GM19455 (cell line): ENCODE data around the gene NEDD4.
"Not testable (repeated sequence)": the region's sequence is repeated elsewhere in the genome, so short reads cannot be mapped to it uniquely, and the experiment has no call there.

Source experiments
- ATAC-seq: cut with Tn5 transposase; IDR thresholded peaks from one replicate; pipeline ENCODE4 v1.9.1; 2021; ENCODE audit not compliant: unreplicated experiment

Gene NEDD4

GRCh38 chr15:55959744-55960447 lies 33.5 kb downstream of the NEDD4 start:
- no peak for ATAC-seq

GRCh38 chr15:55958349-55958748 lies 35.1 kb downstream of the NEDD4 start:
- no peak for ATAC-seq

GRCh38 chr15:55954862-55955605 lies 38.4 kb downstream of the NEDD4 start:
- no peak for ATAC-seq

- not testable (repeated sequence) for ATAC-seq
Observed at GRCh38 chr15:55952501-55953274, 40.7 kb downstream of the NEDD4 start.

GRCh38 chr15:55944606-55945005 lies 48.8 kb downstream of the NEDD4 start:
- not testable (repeated sequence) for ATAC-seq

- ATAC-seq: no peak
Observed at GRCh38 chr15:55942332-55942731, 51.1 kb downstream of the NEDD4 start.

- no peak for ATAC-seq
Observed at GRCh38 chr15:55937040-55937439, 56.4 kb downstream of the NEDD4 start.

GRCh38 chr15:55928955-55929354 lies 64.5 kb downstream of the NEDD4 start:
- ATAC-seq: no peak

- no peak for ATAC-seq
Observed at GRCh38 chr15:55921744-55922143, 71.7 kb downstream of the NEDD4 start.

- no peak for ATAC-seq
Observed at GRCh38 chr15:55917881-55918296, 75.5 kb downstream of the NEDD4 start.

- no peak for ATAC-seq
Observed at GRCh38 chr15:55916666-55917409, 76.6 kb downstream of the NEDD4 start.

GRCh38 chr15:55915876-55916567 lies 77.4 kb downstream of the NEDD4 start:
- ATAC-seq: no peak

GRCh38 chr15:55915221-55915620 lies 78.2 kb downstream of the NEDD4 start:
- ATAC-seq: no peak

- no peak for ATAC-seq
Observed at GRCh38 chr15:55914446-55914845, 79.0 kb downstream of the NEDD4 start.

- ATAC-seq: no peak
Observed at GRCh38 chr15:55912982-55913381, 80.4 kb downstream of the NEDD4 start.

- ATAC-seq: no peak
Observed at GRCh38 chr15:55909036-55909811, 84.2 kb downstream of the NEDD4 start.

- ATAC-seq: no peak
Observed at GRCh38 chr15:55907797-55908196, 85.6 kb downstream of the NEDD4 start.

GRCh38 chr15:55902981-55903380 lies 90.4 kb downstream of the NEDD4 start:
- ATAC-seq: no peak

- ATAC-seq: no peak
Observed at GRCh38 chr15:55900019-55900418, 93.4 kb downstream of the NEDD4 start.

- ATAC-seq: no peak
Observed at GRCh38 chr15:55899537-55899936, 93.9 kb downstream of the NEDD4 start.
